ENCODE measurements around the gene JDP2.

Gene JDP2

DNA sequence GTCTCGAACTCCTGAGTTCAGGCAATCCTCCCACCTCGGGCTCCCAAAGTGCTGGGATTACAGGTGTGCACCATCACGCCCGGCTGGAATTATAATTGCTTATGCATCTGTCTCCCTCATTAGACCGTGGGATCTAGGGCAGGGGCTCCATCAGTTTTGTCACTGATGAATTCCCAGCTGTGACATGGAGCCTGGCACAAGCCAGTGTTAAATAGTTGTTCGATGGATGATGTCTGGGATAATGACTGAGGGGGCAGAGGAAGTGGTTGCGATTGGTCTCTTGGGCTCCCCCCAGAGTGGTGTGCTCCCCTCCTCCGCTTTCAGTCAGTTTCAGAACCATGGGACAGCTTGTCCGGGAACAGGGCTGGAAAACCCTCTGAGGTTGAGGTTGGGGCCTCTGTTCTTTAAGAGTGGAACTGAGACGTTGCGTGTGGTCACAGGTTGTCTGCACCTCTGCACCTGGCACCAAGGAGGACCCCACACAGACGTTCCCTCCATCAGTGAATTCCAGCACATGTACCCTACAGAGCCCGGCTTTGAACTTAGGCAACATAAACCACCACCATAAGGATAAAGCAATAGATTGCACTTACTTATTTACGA is 63.7 kb downstream of the JDP2 start:
- no peak for DNase-seq

DNA sequence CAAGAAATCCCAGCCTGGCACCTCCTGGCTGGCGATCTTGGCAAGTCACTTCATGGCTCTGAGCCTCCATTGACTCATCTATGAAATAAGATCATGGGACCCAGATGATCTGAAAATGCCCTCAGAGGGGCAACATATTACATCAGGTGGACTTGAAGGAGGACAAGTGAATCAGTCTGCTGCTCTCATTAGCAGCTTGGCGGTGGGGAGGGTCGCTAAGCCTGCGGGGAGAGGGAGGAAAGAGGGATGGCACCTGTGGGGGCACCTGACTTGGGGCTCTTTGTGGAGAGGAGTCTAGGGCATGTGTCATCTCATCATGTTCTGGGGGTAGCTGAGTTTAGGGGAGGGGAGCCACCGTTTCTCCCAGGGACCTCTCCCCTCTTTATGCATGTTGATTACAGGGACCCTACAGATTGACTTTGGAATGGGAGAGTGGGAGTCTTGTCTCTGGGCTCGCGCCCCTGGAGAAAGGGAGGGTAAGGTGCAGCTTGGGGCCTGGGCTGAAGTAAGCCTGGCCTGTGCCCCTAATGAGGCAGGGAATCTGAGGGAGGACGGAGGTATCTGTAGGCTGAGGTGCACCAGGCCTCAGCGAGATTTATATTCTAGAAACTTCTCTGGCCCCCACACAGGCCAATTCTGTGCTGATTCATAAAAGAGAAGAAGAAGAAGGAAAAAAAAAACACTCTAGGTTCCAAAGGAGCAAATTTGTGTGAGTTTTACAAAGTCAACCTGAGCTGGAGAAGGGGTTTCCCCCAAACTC is 65.2 kb downstream of the JDP2 start:
- DNase-seq = no peak

DNA sequence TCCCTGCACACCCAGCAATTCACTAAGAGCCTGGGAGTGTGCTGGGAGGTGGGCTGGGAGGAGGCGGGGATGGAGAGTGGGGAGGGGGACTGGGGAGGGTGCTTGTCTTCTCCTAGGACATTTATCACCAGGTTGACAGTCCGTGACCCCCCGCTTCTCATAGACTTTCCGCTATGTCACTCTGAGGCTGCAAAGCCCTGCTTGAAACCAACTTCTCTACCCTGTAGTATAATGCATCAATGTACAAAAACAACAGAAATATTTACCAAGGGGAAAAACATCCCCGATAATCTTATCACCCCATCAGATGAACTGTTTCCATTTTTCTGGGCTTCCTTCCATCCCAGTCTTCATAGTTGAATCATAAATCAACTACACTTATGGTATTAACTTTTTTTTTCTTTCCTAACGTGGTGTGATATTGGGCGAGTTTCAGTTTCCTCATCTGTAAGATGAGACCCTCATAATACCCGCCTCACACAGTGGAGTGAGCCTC is 65.8 kb downstream of the JDP2 start:
- DNase-seq = no peak

DNA sequence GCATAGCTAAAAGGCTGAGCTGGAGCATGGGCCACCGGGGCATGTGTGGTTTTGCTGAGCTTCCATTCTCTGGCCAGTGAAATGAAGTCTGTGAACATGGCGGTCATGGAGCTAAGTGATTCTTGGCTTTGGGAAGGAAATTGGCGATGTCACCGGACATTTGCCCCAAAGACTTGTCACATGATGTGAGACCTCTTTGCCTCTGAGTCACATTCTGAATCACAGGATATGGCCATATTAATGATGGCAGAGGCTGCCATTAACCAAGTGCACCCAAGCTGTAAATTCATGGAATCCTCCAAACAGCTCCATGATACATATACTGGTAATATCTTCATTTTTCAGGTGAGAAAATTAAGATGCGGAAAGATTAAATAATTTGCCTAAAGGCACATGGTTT is 67.1 kb downstream of the JDP2 start:
- DNase-seq = no peak

DNA sequence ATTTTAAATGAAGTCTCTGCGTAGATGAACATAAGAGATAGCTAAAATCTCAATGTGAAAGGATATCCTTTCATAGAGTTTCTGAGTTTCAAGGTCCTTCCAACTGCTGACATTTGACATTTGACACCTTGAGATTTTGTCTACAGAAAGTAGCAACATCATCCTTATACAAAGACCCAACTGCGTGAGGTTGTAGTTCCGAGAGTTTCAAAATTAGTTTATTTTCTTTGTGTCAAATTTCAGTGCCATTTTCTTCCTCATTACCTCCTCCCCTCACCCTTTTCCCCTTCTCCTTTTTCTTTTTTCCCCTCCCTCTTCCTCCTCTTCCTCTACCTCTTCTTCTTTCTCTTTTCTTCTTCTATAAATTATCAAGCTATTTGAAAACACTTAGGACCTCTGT is 67.6 kb downstream of the JDP2 start:
- peak in 1 of 5 donors; percentile 41 for DNase-seq

DNA sequence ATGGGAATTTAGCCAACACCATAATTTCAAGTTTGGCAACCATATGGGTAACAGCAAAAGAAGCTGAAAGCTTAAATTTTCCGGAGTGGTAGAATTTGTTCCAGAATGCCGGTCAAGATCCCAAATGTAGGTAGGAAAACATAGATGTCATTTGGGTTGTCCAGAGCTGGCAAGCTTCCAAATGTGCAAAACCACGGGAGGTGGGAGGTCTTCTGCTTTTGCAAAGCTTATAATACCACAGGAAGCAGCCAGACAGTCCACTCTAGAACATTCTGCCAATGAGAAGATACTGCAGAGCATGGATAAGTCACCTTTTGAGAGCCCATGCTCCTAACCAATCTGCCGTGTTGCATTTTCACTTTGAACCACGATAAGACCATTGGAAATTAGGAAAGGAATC is 68.1 kb downstream of the JDP2 start:
- DNase-seq = no peak

DNA sequence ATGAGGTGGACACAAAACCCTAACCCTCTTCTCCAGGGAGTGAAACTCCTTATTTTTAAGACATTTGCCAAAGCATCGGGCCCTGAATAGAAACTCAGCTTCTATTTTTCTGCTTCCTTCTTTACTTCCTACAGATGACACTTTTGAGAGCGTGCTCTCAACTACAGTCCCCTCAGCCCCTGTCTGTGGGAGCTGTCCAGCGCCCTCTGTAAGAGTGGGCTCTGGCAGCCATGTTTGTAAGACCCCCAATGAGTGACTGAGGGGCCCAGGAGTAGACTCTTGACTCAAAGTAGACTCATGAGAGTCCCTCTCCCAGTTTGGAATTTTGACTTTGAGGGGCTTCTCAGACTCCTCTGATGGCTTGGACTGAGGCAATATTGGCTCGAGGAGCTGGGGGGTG is 68.9 kb downstream of the JDP2 start:
- DNase-seq = no peak

DNA sequence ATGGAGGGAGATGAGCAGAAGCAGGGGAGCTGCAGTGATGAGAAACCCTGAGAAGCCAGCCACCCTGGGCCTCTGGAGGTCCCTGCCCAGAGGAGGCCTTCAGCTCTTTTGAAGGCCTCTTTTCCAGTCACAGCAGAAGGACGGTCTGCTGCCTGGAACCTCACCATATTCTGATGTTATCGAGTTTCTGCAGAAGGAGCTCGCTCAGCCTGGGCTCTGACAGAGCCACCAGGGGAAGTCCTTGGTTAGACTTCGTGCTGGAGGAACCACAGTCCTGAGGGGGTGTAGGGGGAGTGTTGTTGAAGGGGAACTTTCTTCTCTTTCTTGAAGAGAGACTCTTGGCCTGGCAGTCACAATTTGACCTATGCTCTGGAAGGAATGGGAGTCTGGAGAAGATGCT is 69.4 kb downstream of the JDP2 start:
- peak in 1 of 5 donors; percentile 31 for DNase-seq

DNA sequence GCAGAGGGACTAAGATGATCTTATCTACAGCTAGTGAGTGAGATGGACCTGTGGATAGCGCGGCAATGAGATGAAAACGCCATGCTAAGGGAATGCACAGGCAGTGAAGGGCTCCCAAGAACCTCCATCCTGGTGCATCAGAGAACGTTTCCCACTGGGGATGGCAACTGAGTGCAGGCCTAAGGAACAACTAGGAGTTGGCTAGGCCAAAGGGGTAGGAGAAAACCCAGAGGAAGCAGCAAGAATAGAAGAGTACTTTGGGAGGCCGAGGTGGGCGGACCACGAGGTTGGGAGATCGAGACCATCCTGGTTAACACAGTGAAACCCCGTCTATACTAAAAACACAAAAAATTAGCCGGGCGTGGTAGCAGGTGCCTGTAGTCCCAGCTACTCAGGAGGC is 69.9 kb downstream of the JDP2 start:
- DNase-seq = no peak

DNA sequence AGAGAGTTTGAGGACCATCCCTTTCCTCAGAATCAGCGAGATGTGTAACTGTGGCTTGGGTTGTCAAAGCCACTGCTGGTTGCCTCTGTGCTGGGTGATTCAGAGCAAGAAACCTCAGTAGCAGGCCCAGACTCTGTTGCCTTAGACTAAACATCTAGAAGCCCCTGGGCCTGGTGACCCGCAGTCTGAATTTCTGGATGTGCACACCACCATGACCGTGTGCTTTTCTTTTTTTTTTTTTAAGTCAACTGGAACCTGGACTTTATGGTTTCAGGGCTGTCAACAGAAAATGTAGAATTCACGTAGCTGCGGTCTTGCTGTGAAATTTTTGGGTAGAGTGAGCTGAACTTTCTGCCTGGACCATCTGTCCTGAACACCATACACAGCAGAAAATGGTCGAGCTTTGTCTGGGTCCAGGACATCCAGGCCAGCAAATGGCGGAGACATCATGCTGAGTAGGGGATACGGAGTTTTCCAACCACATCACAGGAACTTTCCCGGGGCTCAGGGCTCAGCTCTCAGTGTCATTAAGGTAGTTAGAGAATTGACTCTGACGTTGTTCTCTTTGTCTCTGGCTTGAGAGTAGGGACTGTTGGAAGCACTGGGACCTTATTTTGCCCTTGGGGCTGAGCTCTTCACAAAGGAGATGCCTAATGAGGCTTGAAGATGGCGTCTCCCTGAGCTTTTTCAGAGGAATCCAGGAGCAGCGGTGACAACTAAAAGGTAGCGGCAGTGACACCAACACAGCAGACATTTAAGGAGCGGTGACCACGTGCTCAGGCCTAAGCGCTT is 71.5 kb downstream of the JDP2 start:
- no peak for DNase-seq

DNA sequence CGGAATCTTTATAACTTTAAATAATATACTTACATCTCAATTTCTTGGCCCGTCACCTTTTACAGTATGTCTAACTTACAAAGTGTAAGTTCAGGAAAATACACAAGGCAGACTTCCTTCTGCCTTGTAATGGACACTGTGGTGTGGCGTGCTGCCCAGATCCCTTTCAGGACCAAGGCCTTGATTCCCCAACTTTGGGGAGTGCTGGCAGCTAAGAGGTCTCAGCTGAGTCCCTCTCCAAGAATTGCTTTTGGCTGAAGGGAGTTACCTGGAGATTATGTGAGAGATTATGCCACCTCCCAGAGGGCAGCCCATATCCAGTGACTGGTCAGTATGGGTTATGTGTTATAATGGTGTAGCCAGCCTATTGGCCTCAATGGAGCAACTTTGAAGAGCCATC is 73.3 kb downstream of the JDP2 start:
- DNase-seq = no peak

DNA sequence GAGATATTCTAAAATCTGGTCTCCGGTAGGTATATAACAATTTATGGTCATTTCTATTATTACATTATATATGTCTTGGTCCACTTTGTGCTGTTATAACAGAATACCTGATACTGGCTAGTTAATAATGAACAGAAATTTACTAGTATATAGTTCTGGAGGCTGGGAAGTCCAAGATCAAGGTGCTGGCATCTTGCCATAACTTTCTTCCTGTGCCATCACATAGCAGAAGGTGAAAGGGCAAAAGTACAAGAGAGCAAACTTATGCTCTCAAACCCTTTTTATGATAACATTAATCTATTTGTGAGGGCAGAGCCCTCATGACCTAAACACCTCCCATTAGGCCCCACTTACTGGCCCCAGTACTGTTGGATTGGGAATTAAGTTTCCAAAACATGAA is 76.6 kb downstream of the JDP2 start:
- no peak for DNase-seq

DNA sequence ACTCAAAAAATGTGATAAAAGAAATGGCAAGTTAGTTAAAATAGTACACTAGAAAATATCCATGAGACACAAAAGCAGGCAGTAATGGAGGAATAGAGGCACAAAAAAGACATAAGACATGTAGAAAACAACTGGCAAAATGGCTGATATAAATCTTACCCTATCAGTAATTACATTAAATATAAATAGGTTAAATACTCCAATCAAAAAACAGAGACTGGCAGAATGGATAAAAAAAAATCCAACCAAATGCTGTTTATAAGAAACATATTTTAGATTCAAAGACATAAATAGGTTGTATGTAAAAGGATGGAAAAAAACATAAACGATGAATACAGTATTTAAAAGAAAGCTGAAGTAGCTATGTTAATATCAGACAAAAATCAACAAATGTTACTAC is 79.1 kb downstream of the JDP2 start:
- no peak for DNase-seq

DNA sequence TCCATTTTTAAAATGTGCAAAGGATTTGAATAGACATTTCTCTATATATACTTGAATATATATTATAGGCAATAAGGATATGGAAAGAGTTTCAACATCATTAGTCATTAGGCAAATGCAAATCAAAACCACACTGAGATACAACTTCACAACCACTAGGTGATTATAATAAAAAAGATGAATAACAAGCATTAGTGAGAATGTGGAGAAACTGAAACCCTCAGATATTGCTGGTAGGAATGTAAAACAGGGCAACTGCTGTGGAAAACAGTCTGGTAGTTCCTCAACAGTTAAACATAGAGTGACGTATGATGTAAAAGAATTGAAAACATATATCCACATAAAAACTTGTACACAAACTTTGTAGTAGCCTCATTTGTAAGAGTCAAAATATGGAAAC is 82.7 kb downstream of the JDP2 start:
- DNase-seq = no peak

DNA sequence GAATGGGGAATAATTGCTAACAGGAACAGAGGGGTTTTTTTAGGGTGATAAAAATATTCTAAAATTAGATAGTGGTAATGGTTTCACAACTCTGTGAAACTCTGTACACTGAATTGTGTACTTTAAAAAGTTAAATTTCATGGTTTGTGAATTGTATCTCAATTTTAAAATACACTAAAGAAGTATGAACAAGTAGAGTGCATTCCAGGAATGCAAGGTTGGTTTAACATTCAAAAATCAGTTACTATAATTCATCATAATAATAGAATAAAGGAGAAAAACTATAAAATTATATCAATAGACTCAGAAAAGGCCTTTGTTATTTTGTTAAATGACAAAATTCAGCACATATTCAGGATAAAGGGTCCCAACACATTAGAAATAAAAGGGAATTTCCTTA is 83.4 kb downstream of the JDP2 start:
- DNase-seq = no peak

DNA sequence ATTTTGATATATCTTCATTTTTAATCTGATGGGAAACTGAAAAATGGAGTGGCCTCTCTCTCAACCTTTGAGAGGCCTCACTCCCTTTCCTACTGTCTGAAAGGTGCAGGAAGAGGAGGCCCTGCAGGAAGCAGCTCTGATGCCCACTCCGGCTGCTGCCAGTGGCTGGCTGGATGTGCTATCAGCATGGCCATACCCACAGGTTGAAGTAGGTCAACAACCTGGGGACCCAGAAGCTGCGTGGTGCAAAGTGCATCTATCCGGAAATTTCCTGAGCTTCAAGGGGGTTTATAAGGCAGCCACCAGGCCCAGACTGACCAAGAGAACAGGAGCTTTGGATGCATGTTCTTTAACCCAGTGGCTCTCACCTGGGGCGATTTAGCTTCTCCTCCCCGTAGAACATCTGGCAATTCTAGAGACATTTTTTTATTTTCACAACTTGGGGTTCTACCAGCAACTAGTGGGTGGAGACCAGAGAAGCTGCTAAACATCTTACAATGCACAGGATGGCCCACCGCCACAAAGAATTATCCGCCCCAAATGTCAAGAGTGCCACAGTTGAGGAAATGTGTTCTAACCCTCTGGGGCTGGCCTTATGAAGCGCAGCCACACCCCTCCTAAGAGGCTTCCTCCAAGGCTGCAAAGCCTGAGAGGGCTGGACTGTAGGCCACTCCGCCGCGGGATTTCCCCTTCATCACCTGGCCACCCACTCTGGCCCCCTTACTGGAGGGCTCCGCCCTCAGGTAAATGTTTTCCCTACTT is 86.3 kb downstream of the JDP2 start:
- no peak for DNase-seq

DNA sequence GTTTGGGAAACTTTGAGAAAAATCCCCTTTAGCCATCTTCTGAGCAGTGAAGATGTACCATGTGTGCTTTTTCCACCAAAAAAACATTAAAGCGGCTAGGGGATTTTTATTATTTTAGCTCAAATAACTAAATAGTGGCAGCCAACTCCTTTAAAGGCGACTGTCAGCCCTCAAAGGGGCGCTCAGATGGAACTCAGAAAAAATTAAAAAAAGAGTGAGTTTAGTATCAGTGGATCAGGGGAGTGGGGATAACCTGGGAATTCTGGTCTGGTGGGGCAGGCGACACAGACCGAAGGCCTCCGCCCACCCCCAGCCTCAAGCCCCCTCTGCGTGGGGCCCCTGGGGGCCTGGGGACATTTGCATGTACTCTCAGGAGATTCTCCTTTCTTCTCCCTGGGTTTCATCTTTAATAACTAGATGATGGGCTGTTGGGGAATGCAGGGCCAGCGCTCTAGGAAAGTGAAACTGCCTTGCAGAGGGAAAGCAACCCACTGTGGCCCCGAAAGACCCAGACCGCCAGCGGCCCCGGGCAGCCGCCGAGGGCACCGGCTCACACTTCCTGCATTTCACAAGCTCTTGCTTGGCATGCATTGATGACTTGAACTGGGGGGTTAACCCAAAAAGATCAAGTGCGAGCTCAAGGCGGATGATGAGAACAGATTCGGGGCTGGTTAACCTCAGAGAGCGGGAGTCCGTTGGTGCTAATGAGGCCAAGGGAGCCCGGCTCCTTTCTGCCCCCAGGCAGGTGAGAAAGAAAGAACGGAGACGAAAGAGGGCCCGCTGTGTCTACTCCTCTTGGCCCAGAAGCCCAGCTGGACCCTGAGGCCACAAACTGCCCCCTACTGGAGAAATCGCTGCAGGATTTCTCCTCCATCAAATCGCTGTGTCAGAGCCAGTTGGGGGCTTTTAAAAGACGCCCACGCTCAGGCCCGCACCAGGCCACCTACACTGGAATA is 87.1 kb downstream of the JDP2 start:
- DNase-seq = peak in 4 of 5 donors; percentile 23 to 75 (median 29)

DNA sequence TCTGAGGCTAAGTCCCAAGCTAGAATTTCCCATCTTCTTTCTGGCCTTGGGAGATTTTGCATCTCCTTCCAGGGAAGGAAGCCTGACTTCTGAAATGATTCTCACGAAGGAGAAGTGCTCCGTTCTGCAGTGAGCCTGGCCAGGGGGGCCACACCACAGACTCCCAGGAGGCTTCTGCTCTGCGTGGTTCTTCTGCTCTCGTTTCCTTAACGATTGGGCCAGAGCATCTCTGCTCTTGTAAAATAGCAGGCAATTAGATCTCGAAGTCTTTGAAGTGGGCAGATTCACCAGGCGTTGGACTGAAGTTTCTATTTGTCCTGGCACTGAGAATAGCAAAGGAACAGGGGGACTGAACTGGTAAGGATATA is 87.8 kb downstream of the JDP2 start:
- no peak for DNase-seq

DNA sequence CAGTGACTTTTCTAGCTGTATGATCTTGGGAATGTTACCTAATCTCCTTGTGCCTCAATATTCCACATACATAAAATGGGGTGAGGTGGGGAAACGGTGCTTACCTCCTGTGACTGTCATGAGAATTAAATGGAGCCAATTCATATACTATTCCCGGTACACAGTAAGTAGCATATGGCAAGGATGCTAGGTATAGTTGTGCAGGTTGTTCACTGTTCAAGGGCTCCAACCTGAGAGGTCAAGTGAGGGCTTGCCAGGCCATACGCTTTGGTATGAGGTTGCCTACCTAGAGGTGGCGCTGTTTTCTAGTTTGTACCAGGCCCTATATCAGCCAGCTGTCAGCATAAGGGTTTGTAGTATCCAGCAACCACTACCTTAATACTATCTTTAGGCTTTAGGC is 90.8 kb downstream of the JDP2 start:
- peak in 1 of 5 donors; percentile 70 for DNase-seq

DNA sequence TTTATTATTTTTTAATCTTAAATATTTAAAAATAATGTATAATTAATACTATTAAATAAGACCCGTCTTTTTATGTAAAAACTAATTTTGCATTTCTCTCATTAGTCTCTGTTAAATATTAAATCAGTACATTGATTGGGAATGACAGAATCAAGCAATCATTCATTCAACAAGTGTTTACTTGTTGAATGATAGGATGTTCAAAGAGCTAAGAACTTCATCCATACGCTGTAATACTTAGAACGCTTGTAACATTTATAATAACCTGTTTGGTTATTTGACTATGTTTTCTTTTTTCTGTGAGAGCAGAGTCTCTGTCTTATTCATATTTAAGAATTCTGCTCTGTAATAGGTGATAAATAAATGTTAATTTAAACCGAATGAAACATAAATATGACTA is 91.6 kb downstream of the JDP2 start:
- no peak for DNase-seq

DNA sequence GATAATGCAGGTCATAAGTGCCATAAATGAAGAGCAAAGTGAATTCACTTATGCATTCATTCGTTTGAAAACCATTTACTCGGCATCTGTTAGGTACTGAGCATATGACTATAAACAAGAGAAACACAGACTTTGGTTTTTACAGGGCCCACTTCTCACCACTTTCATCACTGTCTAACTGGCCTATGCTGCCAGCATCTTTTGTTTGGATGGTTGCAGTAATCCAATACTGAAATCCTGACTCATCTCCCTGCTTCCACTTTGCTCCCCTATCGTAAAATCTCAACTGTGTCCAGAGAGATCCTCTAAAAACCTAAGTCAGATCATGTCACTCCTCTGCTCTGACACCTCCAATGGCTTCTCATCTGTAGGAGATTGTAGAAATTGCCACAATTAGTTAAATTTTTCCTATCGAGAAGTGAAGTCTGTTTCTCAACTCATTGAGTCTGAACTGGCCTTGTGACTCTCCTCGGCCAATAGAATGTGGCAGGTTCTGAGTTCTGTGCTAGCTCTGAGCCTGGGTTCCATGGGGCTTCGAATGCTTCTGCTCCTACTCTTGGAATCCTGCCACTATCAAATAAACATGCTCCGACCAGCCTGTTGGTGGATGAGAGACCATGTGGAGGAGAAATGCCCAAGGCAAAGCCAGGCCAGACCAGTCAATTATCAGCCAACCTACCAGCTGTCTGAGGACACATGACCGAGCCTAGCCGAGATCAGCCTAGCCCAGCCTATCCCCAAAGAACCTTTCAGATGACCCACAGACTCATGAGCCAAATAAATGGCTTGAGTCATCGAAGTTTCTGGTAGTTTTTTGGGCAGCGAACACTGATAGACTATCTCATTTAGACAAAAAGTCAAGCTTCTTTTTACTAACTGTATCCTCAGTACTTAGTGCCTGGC is 92.3 kb downstream of the JDP2 start:
- DNase-seq = no peak

All from T-helper 1 cell (primary cell).